ENCODE measurements around the gene WDR54. TPM values are rescaled to one million over a fixed set of nuclear protein-coding genes. Genes with fewer than 3 reads are reported as not detected.
A peak's percentile ranks its signal among the peaks of the same experiment; 100 is the strongest.

The WDR54 gene
- polyA plus RNA-seq, 1 of the 3 experiments (the other 2 are of a cell fraction) = 61.6 TPM

- H3K4me3 ChIP-seq (ENCODE audit: low read depth in 2 of 2, low read length in 1 of 2) = peak overlapping the region; percentile 73 to 75
- no peak for TF ChIP-seq FOXM1 (IDR thresholded peaks at IDR 0.05; ENCODE audit: low read depth)
- peak overlapping the region; percentile 77 for H3K9ac ChIP-seq
- H4K20me1 ChIP-seq (ENCODE audit: insufficient read depth) = no peaks in the 10 kb centered on the region
- no peak for DNase-seq
- POLR2A ChIA-PET = interaction anchor here (1.1 to 3.0 kb wide), 10 partner anchors 8 to 229 kb away, joined by 3 to 27 read pairs (median 8); partner anchors contain the start of genes C2orf81, INO80B, MRPL53 and TLX2
- no peaks in the 10 kb centered on the region for H3K9me2 ChIP-seq
- no peaks in the 10 kb centered on the region for H3K9me3 ChIP-seq
- no peak overlapping the region for H2AFZ ChIP-seq (ENCODE audit: low read depth)
- peaks cover 30% of the 10 kb centered on the region for H3K79me2 ChIP-seq (ENCODE audit: insufficient read depth)
- H3K4me1 ChIP-seq (ENCODE audit: control insufficient read depth in 1 of 2, insufficient read depth in 2 of 2, low read depth in 1 of 2, low read length in 1 of 2) = peaks cover 20 to 27% of the 10 kb centered on the region in 2 experiments; a peak in 3 of 4 replicates
- no peaks in the 10 kb centered on the region for H3K27me3 ChIP-seq (ENCODE audit: insufficient read depth)
- no peaks in the 10 kb centered on the region for H3K36me3 ChIP-seq (replicated peaks in 1 of 2; ENCODE audit: control insufficient read depth in 1 of 2, insufficient read depth in 2 of 2, low read length in 1 of 2)
- H3K4me2 ChIP-seq = peak overlapping the region; percentile 97
- CTCF ChIA-PET = interaction anchor here (1.0 to 2.5 kb wide), 11 partner anchors 9 to 105 kb away, joined by 3 to 9 read pairs (median 3); partner anchors contain the start of genes C2orf81, INO80B, WBP1 and WDR54
- peaks cover 6% of the 10 kb centered on the region for H3F3A ChIP-seq (replicated peaks; ENCODE audit: insufficient read depth)
- 11% methylated on average over 3 of the region's 3 CpGs for WGBS (ENCODE audit: low lambda C conversion rate)
- peak overlapping the region; percentile 64 to 98; a peak in 3 of 4 replicates for H3K27ac ChIP-seq (ENCODE audit: low read depth in 2 of 2, low read length in 1 of 2)
These were observed 17.8 kb downstream of the WDR54 start for GRCh38 chr2:74439373-74439772.

GRCh38 chr2:74439803-74440377, 18.4 kb downstream of the WDR54 start:
- Histone ChIP-seq H3K9ac (peak overlapping the region; percentile 77), H3K9me2 (no peaks in the 10 kb centered on the region), H3F3A (replicated peaks; ENCODE audit: insufficient read depth) (peaks cover 6% of the 10 kb centered on the region), H3K27ac (ENCODE audit: low read depth in 2 of 2, low read length in 1 of 2) (peak overlapping the region; percentile 64 to 98; a peak in 3 of 4 replicates), H3K36me3 (replicated peaks in 1 of 2; ENCODE audit: control insufficient read depth in 1 of 2, insufficient read depth in 2 of 2, low read length in 1 of 2) (no peaks in the 10 kb centered on the region), H2AFZ (ENCODE audit: low read depth) (peak overlapping the region; percentile 95), H3K4me3 (ENCODE audit: low read depth in 2 of 2, low read length in 1 of 2) (peak overlapping the region; percentile 73 to 75), H3K79me2 (ENCODE audit: insufficient read depth) (peaks cover 30% of the 10 kb centered on the region), H3K27me3 (ENCODE audit: insufficient read depth) (no peaks in the 10 kb centered on the region), H3K9me3 (no peaks in the 10 kb centered on the region), H4K20me1 (ENCODE audit: insufficient read depth) (no peaks in the 10 kb centered on the region), H3K4me1 (ENCODE audit: control insufficient read depth in 1 of 2, insufficient read depth in 2 of 2, low read depth in 1 of 2, low read length in 1 of 2) (peaks cover 20 to 27% of the 10 kb centered on the region in 2 experiments; a peak in 3 of 4 replicates), H3K4me2 (peak overlapping the region; percentile 97)
- 6% methylated on average over 12 of the region's 14 CpGs for WGBS (ENCODE audit: low lambda C conversion rate)
- ChIA-PET CTCF (interaction anchor here (0.7 to 2.5 kb wide), 9 partner anchors 10 to 105 kb away, joined by 3 to 9 read pairs (median 3); partner anchors contain the start of genes INO80B and WBP1), POLR2A (interaction anchor here (0.7 to 3.0 kb wide), 13 partner anchors 8 to 75 kb away, joined by 3 to 27 read pairs (median 8); partner anchors contain the start of genes C2orf81, INO80B, MRPL53 and TLX2)
- DNase-seq = peak; percentile 84
- peak; percentile 10; the same call in 1 of the 2 replicates for TF ChIP-seq RAD21 (IDR thresholded peaks at IDR 0.05; ENCODE audit: low read length)
- no peak for TF ChIP-seq POLR2AphosphoS5 (IDR thresholded peaks at IDR 0.05; ENCODE audit: low read depth, low read length)
- peak; percentile 55; the same call in 1 of the 2 replicates for TF ChIP-seq MXI1 (IDR thresholded peaks at IDR 0.05; ENCODE audit: low read depth, low read length)
- TF ChIP-seq RFX5 (IDR thresholded peaks at IDR 0.05; ENCODE audit: low read length) = 0 out of 2 replicates have a peak, but pooled peaks have one; percentile 30
- TF ChIP-seq CHD2 (IDR thresholded peaks at IDR 0.05; ENCODE audit: low read length, partially characterized antibody) = peak; percentile 27
- TF ChIP-seq EP300 (IDR thresholded peaks at IDR 0.05; ENCODE audit: borderline replicate concordance in 1 of 2, low read depth in 1 of 2, low read length in 1 of 2) = peak in 1 of 2 experiments; percentile 27; a peak in 1 of 4 replicates
- TF ChIP-seq CTCF (IDR thresholded peaks at IDR 0.05) = no peak
- 0 out of 2 replicates have a peak, but pooled peaks have one; percentile 10 for TF ChIP-seq SIN3A (IDR thresholded peaks at IDR 0.05; ENCODE audit: borderline replicate concordance, low read depth, low read length)
